GM12878 (cell line): ENCODE results near the gene PCBD1. TPM values are rescaled to one million over a fixed set of nuclear protein-coding genes. Genes with fewer than 3 reads are reported as not detected.

Source experiments
- ATAC-seq: fragments of 200-7000 bp; cut with Tn5 transposase; 3 replicates; pipeline ENCODE4 v1.9.1; 2020; ENCODE audit warnings: mild to moderate bottlenecking, moderate library complexity
- BruUV-seq: library from RNA; stranded (reverse); fragments of 400-500 nt; replicated peaks from 2 replicates; lab custom pipeline; 2021; lab: Mats Ljungman, UMichigan
- CTCF ChIA-PET: fragments of 300-600 bp; sonication (Branson Sonifier 250); formaldehyde crosslinking; extraction: SDS; loops from one replicate; lab custom pipeline; 2021; ENCODE audit warnings: inconsistent platforms; lab: Yijun Ruan, JAX
- POLR2A ChIA-PET: fragments of 350-600 bp; formaldehyde crosslinking; extraction: SDS; loops from one replicate; lab custom pipeline; 2021; ENCODE audit warnings: inconsistent platforms; lab: Charles Lee
- RAD21 ChIA-PET: fragments of 300-600 bp; sonication (Branson Sonifier 250); formaldehyde crosslinking; loops from one replicate; lab custom pipeline; 2023; ENCODE audit warnings: antibody characterized with exemption; ENCODE audit not compliant: unreplicated experiment; lab: Charles Lee
- SMC1A ChIA-PET: fragments of 300-600 bp; sonication (Branson Sonifier 250); formaldehyde crosslinking; loops from one replicate; lab custom pipeline; 2023; ENCODE audit not compliant: unreplicated experiment, uncharacterized antibody; lab: Charles Lee
- DNase-seq: peaks from one replicate; pipeline ENCODE4 v3.0.0-alpha.2; 2011; ENCODE audit warnings: low read depth, low spot score
- FAIRE-seq: peaks from 3 replicates; lab custom pipeline; 2011; peaks lifted over from hg19 to GRCh38; lab: Jason Lieb, UNC
- H2AFZ ChIP-seq: 2 replicates; pipeline ENCODE4 v1.6.0; 2011; ENCODE audit warnings: low read depth, low read length, control low read depth; ENCODE audit not compliant: control insufficient read depth
- H3K27ac ChIP-seq: 2 replicates; pipeline ENCODE4 v1.5.1; 2011; ENCODE audit warnings: control low read depth; ENCODE audit not compliant: control insufficient read depth, insufficient read depth
- H3K27me3 ChIP-seq, 2 experiments: replicated peaks in 1 of 2; 2 replicates each; pipeline versions ENCODE4 v1.6.0 to v1.6.1; 2011; ENCODE audit warnings: low read length in 1 of 2; ENCODE audit not compliant: control insufficient read depth in 2 of 2, insufficient read depth in 2 of 2
- H3K36me3 ChIP-seq, 2 experiments: 2 replicates each; pipeline ENCODE4 v1.5.1; 2011; ENCODE audit warnings: low read length in 1 of 2; ENCODE audit not compliant: control insufficient read depth in 2 of 2, insufficient read depth in 2 of 2
- H3K4me1 ChIP-seq: 2 replicates; pipeline ENCODE4 v1.6.1; 2011; ENCODE audit warnings: mild to moderate bottlenecking, low read length, moderate library complexity, mixed read lengths; ENCODE audit not compliant: control insufficient read depth, insufficient read depth
- H3K4me2 ChIP-seq: 2 replicates; pipeline ENCODE4 v1.6.0; 2011; ENCODE audit warnings: control low read depth; ENCODE audit not compliant: control insufficient read depth, insufficient read depth
- H3K4me3 ChIP-seq: fragments of 200-600 bp; sonication (generic); 2 replicates; pipeline ENCODE4 v1.5.1; 2016
- H3K79me2 ChIP-seq: 2 replicates; pipeline ENCODE4 v1.6.0; 2011; ENCODE audit warnings: low read length; ENCODE audit not compliant: control insufficient read depth, insufficient read depth
- H3K9ac ChIP-seq: 2 replicates; pipeline ENCODE4 v1.8.0; 2011; ENCODE audit warnings: low read length, control low read depth, mixed read lengths; ENCODE audit not compliant: control insufficient read depth, insufficient read depth
- H3K9me3 ChIP-seq: replicated peaks from 3 replicates; pipeline ENCODE4 v1.5.1; 2011; ENCODE audit warnings: mild to moderate bottlenecking, low read length; ENCODE audit not compliant: control insufficient read depth, insufficient read depth
- H4K20me1 ChIP-seq: 2 replicates; pipeline ENCODE4 v1.6.0; 2011; ENCODE audit not compliant: control insufficient read depth, insufficient read depth
- IKZF2 ChIP-seq, 2 experiments: fragments of 450-650 bp; IDR thresholded peaks; 2 replicates each; pipeline ENCODE4 v1.6.1; 2017; ENCODE audit warnings: mild to moderate bottlenecking in 2 of 2, moderate library complexity in 2 of 2
- KLF5 ChIP-seq: fragments of 450-650 bp; IDR thresholded peaks from 2 replicates; pipeline ENCODE4 v1.6.1; 2014; ENCODE audit warnings: mild to moderate bottlenecking; ENCODE audit not compliant: partially characterized antibody
- PAX5 ChIP-seq: IDR thresholded peaks from 2 replicates; pipeline ENCODE4 v1.6.1; 2011; ENCODE audit warnings: low read depth, low read length, borderline replicate concordance
- RELB ChIP-seq: fragments of 450-650 bp; IDR thresholded peaks from 2 replicates; pipeline ENCODE4 v1.6.1; 2017; ENCODE audit warnings: low read depth, mild to moderate bottlenecking, moderate library complexity
- SRF ChIP-seq, 2 experiments: IDR thresholded peaks; 2 replicates each; pipeline ENCODE4 v1.6.1; 2011; ENCODE audit warnings: low read depth in 2 of 2, low read length in 2 of 2, mild to moderate bottlenecking in 1 of 2, moderate library complexity in 1 of 2
- TCF3 ChIP-seq: IDR thresholded peaks from 2 replicates; pipeline ENCODE4 v1.6.1; 2012; ENCODE audit warnings: low read depth, mild to moderate bottlenecking, low read length, borderline replicate concordance; ENCODE audit not compliant: insufficient read depth
- ZNF217 ChIP-seq: fragments of 450-650 bp; IDR thresholded peaks from 2 replicates; pipeline ENCODE4 v1.6.1; 2017; ENCODE audit warnings: antibody characterized with exemption, mild to moderate bottlenecking
- ZSCAN29 ChIP-seq: fragments of 450-650 bp; IDR thresholded peaks from 2 replicates; pipeline ENCODE4 v1.6.1; 2017; ENCODE audit warnings: mild to moderate bottlenecking, moderate library complexity
- WGBS: methylation state at CpG from one replicate; pipeline ENCODE4 v1.1.6; 2016; ENCODE audit warnings: low lambda C conversion rate; ENCODE audit not compliant: insufficient replicate concordance, insufficient coverage; ENCODE audit errors: missing lambda C conversion rate; 5-methylcytosine and 5-hydroxymethylcytosine counted together
- in situ Hi-C: fragments of 300-500 bp; cut with MboI; formaldehyde crosslinking; loops from 9 replicates; pipeline ENCODE4 v1.14.3; 2018; ENCODE audit warnings: mixed read lengths
- intact Hi-C: fragments of 100-400 bp; cut with micrococcal nuclease; formaldehyde crosslinking; loops from one replicate; pipeline ENCODE4 v1.14.2; 2022; ENCODE audit not compliant: unreplicated experiment
- polyA plus RNA-seq, 11 experiments: library from polyadenylated mRNA; depleted of rRNA in 4 of 11; unstranded in 6 of 11; stranded (reverse) in 5 of 11; fragments of >200 nt; fragmentation: Nextera tagmentation in 4 of 11; fragmentation: Illumina TruSeq in 1 of 11; extraction: Ambion mirVana in 4 of 11; extraction: Trizol in 1 of 11; gene quantifications; 1 replicate in 1 of 11; 2 replicates in 10 of 11; pipeline versions ENCODE4 v1.2.1 to v1.2.3, GENCODE V29; 2011 to 2016; ENCODE audit warnings: inconsistent platforms in 2 of 11, missing spikeins in 2 of 11, low read depth in 1 of 11
- total RNA-seq, 4 experiments: library from RNA; depleted of rRNA in 3 of 4; stranded (reverse); fragments of >200 nt in 3 of 4; fragmentation: Illumina TruSeq in 1 of 4; extraction: Trizol in 1 of 4; gene quantifications; 2 replicates each; pipeline versions ENCODE4 v1.2.1 to v1.2.3, GENCODE V29; 2013 to 2021
- TF ChIP-seq, protein P1 (sequence below): fragments of 450-650 bp; IDR thresholded peaks from 2 replicates; pipeline ENCODE4 v1.6.1; 2017; ENCODE audit warnings: mild to moderate bottlenecking, moderate library complexity
- TF ChIP-seq, protein P2 (sequence below): IDR thresholded peaks from 2 replicates; pipeline ENCODE4 v1.6.1; 2011; ENCODE audit warnings: low read depth, mild to moderate bottlenecking, low read length, moderate library complexity, borderline replicate concordance; ENCODE audit errors: extremely low read depth

PCBD1 gene
- total and polyA plus RNA-seq, 10 of the 15 experiments (the other 5 are each of a cell fraction or from before 2014, with no cell fraction given): 5.6 to 66.8 (median 34.2) TPM

DNA sequence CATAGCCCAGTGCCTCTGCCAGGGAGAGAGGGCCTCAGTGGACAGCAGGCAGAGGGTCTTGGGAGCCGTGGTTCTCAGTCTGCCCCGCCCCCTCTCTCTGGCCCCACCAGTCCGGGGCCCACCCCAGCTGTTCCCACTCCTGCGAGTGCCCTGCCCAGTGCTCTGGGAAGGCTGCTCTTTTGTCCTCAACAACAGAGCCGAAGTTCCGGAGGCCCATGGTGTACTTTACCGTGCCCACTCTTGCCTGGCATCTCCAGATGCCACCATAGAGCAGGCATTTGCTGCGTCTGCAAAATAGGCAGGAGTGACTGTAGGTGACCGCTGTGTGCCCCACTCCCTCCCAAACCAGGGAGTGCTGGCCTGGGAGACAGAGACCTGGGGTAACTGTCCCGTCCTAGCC is 29.3 kb upstream of the PCBD1 start (continued):
- TF ChIP-seq PAX5: no peak

DNA sequence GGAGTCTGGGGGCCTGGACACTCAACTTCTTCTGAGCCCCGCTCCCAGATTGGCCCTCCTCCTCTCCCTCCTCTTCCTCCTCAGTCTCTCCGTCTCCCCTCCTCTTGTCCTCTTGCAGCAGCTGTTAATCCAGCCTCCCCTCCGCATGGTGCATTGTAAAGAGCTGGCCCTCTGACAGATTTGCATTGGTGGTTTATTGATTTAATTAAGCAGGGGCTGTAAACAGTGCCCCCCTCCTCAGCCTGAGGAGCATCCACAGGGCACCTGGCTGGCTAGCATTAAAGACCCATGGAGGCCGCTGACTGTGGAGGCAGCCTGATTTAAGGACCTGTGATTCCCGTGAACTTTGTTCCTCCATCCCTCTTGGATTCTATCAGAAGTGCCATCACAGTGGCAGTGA is 28.9 kb upstream of the PCBD1 start:
- no peak for DNase-seq
- TF ChIP-seq ZSCAN29: no peak
- no peak for TF ChIP-seq ZNF217
- no TSS peak for BruUV-seq
- Histone ChIP-seq H3K4me3 (no peak overlapping the region), H3K9me3 (no peaks in the 10 kb centered on the region), H3K4me1 (no peaks in the 10 kb centered on the region), H3K9ac (no peak overlapping the region), H3K36me3 (no peaks in the 10 kb centered on the region), H4K20me1 (no peaks in the 10 kb centered on the region), H3K4me2 (no peak overlapping the region), H2AFZ (no peak overlapping the region), H3K79me2 (no peaks in the 10 kb centered on the region), H3K27ac (no peak overlapping the region), H3K27me3 (peaks cover 0 to 3% of the 10 kb centered on the region in 2 experiments; a peak in 2 of 4 replicates)
- in situ Hi-C loops: no loop called here
- FAIRE-seq: no peak
- ChIA-PET POLR2A (no interaction called here), CTCF (no interaction called here), RAD21 (no interaction called here), SMC1A (interaction anchor here (0.7 kb wide), 1 partner anchor 7 kb away, joined by 3 read pairs; no protein-coding TSS in a partner anchor)
- ATAC-seq: no peak
- intact Hi-C loops: no loop called here
- 36% methylated on average over 4 of the region's 5 CpGs for WGBS

DNA sequence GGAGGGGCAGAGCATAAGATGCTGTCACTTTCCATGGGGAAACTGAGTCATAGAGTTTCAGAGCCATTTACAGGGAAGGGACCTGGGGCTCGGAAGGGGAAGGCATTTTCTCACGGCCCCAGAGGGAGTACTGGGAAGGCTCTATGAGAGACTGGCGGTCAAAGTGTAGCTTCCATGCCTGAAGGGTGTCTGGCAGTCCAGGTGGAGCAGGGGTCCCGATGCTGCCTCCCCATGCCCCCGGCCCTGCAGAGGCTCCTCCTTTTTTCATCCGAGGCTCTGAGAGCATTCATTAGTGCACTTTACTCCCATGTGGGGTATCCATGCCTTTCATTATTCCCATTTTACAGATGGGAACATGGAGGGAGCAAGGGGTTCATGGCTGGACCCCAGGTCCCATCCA is 27.9 kb upstream of the PCBD1 start:
- Histone ChIP-seq H3K27me3 (peaks cover 0 to 3% of the 10 kb centered on the region in 2 experiments; a peak in 2 of 4 replicates), H3K27ac (no peak overlapping the region), H2AFZ (no peak overlapping the region), H3K4me2 (no peak overlapping the region), H3K9me3 (no peaks in the 10 kb centered on the region), H3K4me3 (no peak overlapping the region), H3K4me1 (no peaks in the 10 kb centered on the region), H3K79me2 (no peaks in the 10 kb centered on the region), H3K36me3 (no peaks in the 10 kb centered on the region), H3K9ac (no peak overlapping the region), H4K20me1 (no peaks in the 10 kb centered on the region)
- POLR2A ChIA-PET: no interaction called here
- intact Hi-C loops: no loop called here
- RAD21 ChIA-PET: no interaction called here
- SMC1A ChIA-PET: no interaction called here
- no TSS peak for BruUV-seq
- DNase-seq: no peak
- no peak for FAIRE-seq
- CTCF ChIA-PET: interaction anchor here (0.6 kb wide), 1 partner anchor 9 kb away, joined by 4 read pairs; no protein-coding TSS in a partner anchor
- 29% methylated on average over 6 of the region's 6 CpGs for WGBS
- in situ Hi-C loops: no loop called here
- ATAC-seq: no peak
- TF ChIP-seq KLF5: no peak
- TF ChIP-seq TCF3: no peak
- TF ChIP-seq, protein P1, sequence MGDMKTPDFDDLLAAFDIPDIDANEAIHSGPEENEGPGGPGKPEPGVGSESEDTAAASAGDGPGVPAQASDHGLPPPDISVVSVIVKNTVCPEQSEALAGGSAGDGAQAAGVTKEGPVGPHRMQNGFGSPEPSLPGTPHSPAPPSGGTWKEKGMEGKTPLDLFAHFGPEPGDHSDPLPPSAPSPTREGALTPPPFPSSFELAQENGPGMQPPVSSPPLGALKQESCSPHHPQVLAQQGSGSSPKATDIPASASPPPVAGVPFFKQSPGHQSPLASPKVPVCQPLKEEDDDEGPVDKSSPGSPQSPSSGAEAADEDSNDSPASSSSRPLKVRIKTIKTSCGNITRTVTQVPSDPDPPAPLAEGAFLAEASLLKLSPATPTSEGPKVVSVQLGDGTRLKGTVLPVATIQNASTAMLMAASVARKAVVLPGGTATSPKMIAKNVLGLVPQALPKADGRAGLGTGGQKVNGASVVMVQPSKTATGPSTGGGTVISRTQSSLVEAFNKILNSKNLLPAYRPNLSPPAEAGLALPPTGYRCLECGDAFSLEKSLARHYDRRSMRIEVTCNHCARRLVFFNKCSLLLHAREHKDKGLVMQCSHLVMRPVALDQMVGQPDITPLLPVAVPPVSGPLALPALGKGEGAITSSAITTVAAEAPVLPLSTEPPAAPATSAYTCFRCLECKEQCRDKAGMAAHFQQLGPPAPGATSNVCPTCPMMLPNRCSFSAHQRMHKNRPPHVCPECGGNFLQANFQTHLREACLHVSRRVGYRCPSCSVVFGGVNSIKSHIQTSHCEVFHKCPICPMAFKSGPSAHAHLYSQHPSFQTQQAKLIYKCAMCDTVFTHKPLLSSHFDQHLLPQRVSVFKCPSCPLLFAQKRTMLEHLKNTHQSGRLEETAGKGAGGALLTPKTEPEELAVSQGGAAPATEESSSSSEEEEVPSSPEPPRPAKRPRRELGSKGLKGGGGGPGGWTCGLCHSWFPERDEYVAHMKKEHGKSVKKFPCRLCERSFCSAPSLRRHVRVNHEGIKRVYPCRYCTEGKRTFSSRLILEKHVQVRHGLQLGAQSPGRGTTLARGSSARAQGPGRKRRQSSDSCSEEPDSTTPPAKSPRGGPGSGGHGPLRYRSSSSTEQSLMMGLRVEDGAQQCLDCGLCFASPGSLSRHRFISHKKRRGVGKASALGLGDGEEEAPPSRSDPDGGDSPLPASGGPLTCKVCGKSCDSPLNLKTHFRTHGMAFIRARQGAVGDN: no peak
- TF ChIP-seq IKZF2 (IDR thresholded peaks at IDR 0.05): no peak
- TF ChIP-seq SRF (IDR thresholded peaks at IDR 0.05; ENCODE audit: low read depth in 2 of 2, low read length in 2 of 2): no peak
- no peak for TF ChIP-seq RELB
- TF ChIP-seq, protein P2, sequence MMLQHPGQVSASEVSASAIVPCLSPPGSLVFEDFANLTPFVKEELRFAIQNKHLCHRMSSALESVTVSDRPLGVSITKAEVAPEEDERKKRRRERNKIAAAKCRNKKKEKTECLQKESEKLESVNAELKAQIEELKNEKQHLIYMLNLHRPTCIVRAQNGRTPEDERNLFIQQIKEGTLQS: no peak
